WI38 (cell line): ENCODE results near the gene DVL1.

Experiments
- H3K4me3 ChIP-seq: 2 replicates; pipeline ENCODE4 v1.5.1; 2011; ENCODE audit warnings: low read depth, mild to moderate bottlenecking, control low read depth, low read length
- TF ChIP-seq, protein P1 (sequence below): IDR thresholded peaks from 2 replicates; pipeline ENCODE4 v1.5.1; 2012; ENCODE audit warnings: low read depth, mild to moderate bottlenecking, control low read depth, low read length

The DVL1 gene

DNA sequence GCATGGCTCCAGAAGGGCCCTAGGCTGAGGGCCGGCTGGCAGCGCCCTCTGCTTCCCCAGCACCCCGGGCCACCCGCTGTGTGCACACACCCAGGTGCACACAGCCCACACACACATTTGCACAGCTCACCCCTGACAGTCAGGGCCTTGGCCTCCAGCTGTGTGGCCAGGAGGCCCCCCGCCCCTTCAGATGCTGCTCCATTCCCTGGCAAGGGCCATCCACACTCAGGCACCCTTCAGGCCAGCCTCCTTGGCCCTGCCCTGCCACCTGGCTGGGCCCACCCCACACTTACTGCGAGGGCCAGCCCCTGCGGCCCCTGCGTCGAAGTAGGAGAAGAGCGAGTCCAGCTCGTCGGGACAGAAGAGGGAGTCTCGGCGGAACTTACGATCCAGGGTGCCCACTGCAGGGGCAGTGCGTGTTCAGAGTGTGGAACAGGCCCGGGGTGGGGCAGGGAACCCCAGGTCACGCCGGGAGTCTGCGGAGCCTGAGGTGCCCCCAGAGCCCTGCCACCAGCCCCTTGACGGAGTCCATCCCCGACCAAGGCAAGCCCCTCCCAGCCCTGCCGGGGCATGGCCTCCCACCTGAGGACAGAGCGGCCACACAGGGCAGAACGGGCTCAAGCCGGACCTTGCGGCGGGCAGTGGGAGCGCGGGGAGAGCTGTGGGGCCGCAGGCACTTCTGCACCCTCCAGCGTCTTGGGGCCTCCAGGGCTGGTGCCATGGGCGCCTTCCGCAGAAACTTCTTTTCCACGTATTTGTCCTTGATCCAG, 53.9 kb downstream of the DVL1 start:
- H3K4me3 ChIP-seq, result no peak overlapping the region
- TF ChIP-seq, protein P1, sequence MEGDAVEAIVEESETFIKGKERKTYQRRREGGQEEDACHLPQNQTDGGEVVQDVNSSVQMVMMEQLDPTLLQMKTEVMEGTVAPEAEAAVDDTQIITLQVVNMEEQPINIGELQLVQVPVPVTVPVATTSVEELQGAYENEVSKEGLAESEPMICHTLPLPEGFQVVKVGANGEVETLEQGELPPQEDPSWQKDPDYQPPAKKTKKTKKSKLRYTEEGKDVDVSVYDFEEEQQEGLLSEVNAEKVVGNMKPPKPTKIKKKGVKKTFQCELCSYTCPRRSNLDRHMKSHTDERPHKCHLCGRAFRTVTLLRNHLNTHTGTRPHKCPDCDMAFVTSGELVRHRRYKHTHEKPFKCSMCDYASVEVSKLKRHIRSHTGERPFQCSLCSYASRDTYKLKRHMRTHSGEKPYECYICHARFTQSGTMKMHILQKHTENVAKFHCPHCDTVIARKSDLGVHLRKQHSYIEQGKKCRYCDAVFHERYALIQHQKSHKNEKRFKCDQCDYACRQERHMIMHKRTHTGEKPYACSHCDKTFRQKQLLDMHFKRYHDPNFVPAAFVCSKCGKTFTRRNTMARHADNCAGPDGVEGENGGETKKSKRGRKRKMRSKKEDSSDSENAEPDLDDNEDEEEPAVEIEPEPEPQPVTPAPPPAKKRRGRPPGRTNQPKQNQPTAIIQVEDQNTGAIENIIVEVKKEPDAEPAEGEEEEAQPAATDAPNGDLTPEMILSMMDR, result no peak

DNA sequence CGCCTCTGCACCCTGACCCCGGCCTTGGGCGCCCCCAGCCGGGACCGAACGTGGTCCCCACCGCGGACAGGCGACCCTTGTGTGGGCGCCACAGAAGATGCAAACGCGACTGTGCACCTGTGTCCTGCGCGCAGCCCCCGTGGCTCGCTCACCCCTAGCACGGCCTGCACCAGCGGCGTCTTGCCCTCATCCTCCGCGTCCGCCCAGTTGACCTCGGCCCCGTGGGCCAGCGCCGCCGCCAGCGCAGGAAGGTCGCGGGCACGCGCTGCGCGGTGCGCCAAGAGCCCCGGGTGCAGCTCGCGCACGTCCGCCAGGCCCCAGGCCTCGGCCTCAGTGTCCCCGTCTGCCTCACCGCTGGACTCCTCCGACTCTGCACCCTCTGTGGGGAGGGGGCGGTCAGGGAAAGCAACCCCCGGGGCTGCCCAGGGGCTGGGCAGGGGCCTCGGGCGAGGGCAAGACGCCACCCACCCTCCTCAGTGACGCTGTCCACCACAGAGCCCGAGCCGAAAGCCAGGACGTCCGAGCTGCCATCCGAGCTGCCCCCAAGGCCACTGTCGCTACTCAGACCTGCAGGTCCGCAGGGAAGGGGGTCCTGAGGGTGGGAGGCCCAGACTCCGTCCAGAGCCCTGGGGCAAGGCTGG, 54.8 kb downstream of the DVL1 start:
- no peak overlapping the region for H3K4me3 ChIP-seq
- TF ChIP-seq, protein P1, result no peak

DNA sequence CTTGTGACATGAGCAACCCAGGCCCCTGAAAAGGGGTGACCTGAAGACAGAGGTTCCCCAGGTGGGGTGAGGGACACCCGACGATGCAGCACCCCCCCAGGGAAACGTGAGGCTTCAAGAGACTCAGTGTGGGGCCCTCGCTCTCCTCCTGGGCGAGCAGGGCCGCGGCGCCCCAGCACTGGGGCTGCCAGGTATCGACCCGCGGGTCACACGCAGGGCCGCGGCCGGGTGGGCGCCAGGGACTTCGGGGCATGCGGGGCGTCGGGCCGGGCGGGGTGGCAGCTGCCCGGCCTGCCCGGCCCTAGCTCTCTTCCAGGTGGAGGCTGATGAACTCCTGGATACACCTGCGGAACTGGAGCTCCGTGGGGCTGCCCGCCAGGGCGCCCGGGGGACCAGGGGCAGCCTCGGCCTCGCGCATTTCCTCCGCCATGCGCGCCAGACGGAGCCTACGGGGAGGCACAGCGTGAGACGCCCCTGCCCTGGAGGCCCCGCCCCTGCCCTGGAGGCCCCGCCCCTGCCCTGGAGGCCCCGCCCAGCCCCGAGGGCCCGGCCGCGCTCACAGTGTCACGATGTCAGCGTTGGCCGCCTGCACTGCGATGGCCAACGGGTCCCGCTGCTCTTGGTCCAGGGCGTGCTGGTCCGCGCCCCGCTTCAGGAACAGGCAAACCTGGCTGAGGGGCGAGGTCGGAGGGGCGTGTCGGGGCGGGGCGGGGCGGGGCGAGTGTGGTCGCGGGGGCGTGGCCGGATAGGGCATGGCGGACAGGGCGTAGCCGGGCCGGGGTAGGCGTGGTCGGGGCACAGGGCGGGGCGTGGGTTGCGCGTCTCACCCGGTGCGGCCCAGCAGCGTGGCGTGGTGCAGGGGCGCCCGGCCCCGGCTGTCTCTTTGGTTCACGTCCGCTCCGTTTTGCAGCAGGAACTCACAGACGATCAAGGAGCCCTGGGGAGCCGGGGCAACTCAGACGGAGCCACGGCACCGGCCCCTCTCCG, 55.7 kb downstream of the DVL1 start:
- TF ChIP-seq, protein P1, result no peak
- no peak overlapping the region for H3K4me3 ChIP-seq

DNA sequence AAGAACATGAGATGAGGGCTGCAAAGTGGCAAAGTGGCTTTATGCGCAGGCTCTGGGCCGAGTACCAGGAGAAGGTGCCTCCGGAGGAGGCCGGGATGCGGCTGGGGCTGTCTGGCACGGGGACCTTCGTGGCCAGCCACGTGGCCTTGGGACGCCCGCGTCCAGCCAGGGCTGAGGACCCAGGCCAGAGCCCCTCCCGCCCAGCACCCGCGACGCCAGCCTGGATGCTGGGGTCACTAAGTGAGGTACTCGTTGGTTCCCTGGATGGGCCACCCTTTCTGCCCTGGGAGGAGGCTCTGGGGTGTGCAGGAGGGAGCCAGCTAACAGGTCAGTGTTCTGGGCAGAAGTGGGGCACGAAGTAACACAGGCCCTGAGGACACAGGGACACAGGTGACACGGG, 56.4 kb downstream of the DVL1 start:
- H3K4me3 ChIP-seq, result no peak overlapping the region
- TF ChIP-seq, protein P1, result no peak

DNA sequence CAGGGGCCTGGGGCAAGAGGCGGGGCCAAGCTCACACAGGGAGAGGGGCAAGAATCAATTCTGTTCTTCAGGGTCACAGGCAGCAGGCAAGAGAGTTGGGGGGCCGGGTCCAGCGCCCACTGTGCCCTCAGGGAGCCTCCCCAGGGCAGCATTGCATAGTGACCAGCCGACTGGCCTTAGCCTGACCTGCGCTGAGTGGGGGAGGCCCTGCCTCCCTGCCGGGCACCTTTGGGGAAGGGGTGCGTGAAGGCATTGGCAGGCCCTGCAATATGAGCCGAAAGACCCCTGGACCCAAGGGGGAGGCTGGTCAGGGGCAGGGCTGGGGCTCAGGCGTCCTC, 56.8 kb downstream of the DVL1 start:
- H3K4me3 ChIP-seq, result no peak overlapping the region
- TF ChIP-seq, protein P1, result no peak

DNA sequence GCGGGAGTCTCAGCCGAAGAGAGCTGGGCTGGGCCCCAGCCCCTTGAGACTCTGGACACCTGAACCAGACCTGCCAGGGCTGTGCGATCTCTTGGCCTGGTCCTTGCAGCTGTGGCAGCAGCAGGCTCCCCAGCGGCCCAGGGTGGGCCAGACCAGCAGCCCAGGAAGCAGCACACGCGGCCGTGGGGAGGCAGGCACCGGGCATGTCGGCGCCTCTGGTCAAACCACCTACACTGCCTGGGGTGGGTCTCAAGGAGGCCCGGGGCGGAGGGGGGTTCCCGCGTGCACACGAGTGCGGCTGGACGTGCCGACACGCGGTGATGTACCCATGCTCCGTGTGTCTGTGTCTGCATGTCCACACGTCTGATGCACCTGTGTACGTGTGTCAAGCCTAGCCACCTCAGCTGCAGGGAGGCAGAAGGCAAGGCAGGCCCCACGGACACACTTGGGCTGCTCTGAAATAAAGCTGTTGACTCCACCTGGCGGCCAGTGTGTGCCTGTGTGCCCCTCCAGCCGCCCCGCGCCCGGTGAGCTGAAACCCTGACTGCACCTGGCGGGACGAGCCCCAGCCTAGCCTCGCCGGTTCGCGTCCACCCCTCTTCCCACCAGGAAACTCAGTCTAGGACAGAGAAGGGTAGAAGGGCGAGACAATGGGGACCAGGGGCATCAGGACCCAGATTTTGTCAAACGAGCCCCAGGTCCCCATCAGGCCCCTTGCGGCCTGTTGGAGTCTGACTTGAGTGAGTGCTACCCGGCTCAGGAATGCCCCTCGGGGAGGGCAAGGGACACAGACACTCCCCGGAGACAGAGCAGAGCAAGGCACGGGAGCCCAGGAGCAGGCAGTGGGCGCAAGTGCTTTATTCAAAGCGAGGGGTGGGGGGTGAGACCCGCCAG, 57.4 kb downstream of the DVL1 start:
- TF ChIP-seq, protein P1, result peak; percentile 35

More for the DNA sequence above, 57.4 kb downstream of the DVL1 start:
- H3K4me3 ChIP-seq, result no peak overlapping the region
